ENCODE measurements around the gene DAPK1. TPM values are rescaled to one million over a fixed set of nuclear protein-coding genes. Genes with fewer than 3 reads are reported as not detected.

Gene DAPK1
- total and polyA plus RNA-seq, 2 donors (not counting 1 experiment from before 2014, with no cell fraction given) = 1.7 to 2.8 TPM

- Mint-ChIP-seq H3K27ac (no peak overlapping the region), H3K4me3 (no peak overlapping the region), H3K27me3 (no peaks in the 10 kb centered on the region), H3K4me1 (no peaks in the 10 kb centered on the region), H3K9me3 (ENCODE audit: insufficient read depth) (no peaks in the 10 kb centered on the region)
- Histone ChIP-seq H2AFZ (ENCODE audit: insufficient read depth, low read depth, low read length, poor library complexity, severe bottlenecking) (no peak overlapping the region), H3K9ac (ENCODE audit: low read length) (no peak overlapping the region), H3K36me3 (replicated peaks in 1 of 2; ENCODE audit: control extremely low read depth in 1 of 2, control insufficient read depth in 1 of 2, extremely low read depth in 1 of 2, insufficient read depth in 2 of 2, low read length in 1 of 2) (no peaks in the 10 kb centered on the region), H3K4me1 (ENCODE audit: control insufficient read depth in 2 of 2, insufficient read depth in 2 of 2, low read length in 2 of 2) (no peaks in the 10 kb centered on the region), H3K27me3 (replicated peaks in 1 of 4; ENCODE audit: control extremely low read depth in 1 of 4, control insufficient read depth in 3 of 4, insufficient read depth in 4 of 4, low read length in 3 of 4) (no peaks in the 10 kb centered on the region), H3K4me2 (replicated peaks; ENCODE audit: low read depth, low read length, poor library complexity, severe bottlenecking) (no peak overlapping the region), H4K20me1 (ENCODE audit: control insufficient read depth, insufficient read depth, low read length, poor library complexity, severe bottlenecking) (no peaks in the 10 kb centered on the region), H3K79me2 (ENCODE audit: control insufficient read depth, insufficient read depth, low read length) (no peaks in the 10 kb centered on the region), H3K4me3 (ENCODE audit: control extremely low read depth in 1 of 5, extremely low read depth in 1 of 5, insufficient read depth in 1 of 5, low read depth in 2 of 5, low read length in 4 of 5) (no peak overlapping the region), H3K27ac (ENCODE audit: low read length in 2 of 2) (no peak overlapping the region), H3K9me3 (ENCODE audit: control extremely low read depth in 1 of 3, control insufficient read depth in 2 of 3, insufficient read depth in 1 of 3, low read length in 2 of 3) (no peaks in the 10 kb centered on the region)
- POLR2A ChIA-PET = no interaction called here
- ATAC-seq (ENCODE audit: low read depth) (no peak), DNase-seq (no peak)
- CTCF ChIA-PET = no interaction called here
- TF ChIP-seq CTCF (IDR thresholded peaks at IDR 0.05) (no peak), EZH2 (IDR thresholded peaks at IDR 0.05; ENCODE audit: borderline replicate concordance, insufficient read depth, low read depth, low read length, poor library complexity, severe bottlenecking) (no peak)
- intact Hi-C loops (cut with micrococcal nuclease) = no loop called here
- WGBS (ENCODE audit: insufficient coverage) = 100% methylated on average over 1 of the region's 3 CpGs
Measured at GRCh38 chr9:87568401-87568800, 70.7 kb downstream of the DAPK1 start.

GRCh38 chr9:87569008-87569509 is 71.4 kb downstream of the DAPK1 start:
- no peaks in the 10 kb centered on the region for H3K9me3 Mint-ChIP-seq (ENCODE audit: insufficient read depth)
- H3K4me3 Mint-ChIP-seq = no peak overlapping the region

More at GRCh38 chr9:87569008-87569509, 71.4 kb downstream of the DAPK1 start:
- ChIA-PET POLR2A (no interaction called here), CTCF (no interaction called here)
- ATAC-seq (ENCODE audit: low read depth) = no peak
- Mint-ChIP-seq H3K27ac (no peak overlapping the region), H3K27me3 (no peaks in the 10 kb centered on the region), H3K4me1 (no peaks in the 10 kb centered on the region)
- TF ChIP-seq CTCF (IDR thresholded peaks at IDR 0.05) = no peak
- TF ChIP-seq EZH2 (IDR thresholded peaks at IDR 0.05; ENCODE audit: borderline replicate concordance, insufficient read depth, low read depth, low read length, poor library complexity, severe bottlenecking) = no peak
- Histone ChIP-seq H3K36me3 (replicated peaks in 1 of 2; ENCODE audit: control extremely low read depth in 1 of 2, control insufficient read depth in 1 of 2, extremely low read depth in 1 of 2, insufficient read depth in 2 of 2, low read length in 1 of 2) (no peaks in the 10 kb centered on the region), H2AFZ (ENCODE audit: insufficient read depth, low read depth, low read length, poor library complexity, severe bottlenecking) (no peak overlapping the region), H3K27me3 (replicated peaks in 1 of 4; ENCODE audit: control extremely low read depth in 1 of 4, control insufficient read depth in 3 of 4, insufficient read depth in 4 of 4, low read length in 3 of 4) (no peaks in the 10 kb centered on the region), H4K20me1 (ENCODE audit: control insufficient read depth, insufficient read depth, low read length, poor library complexity, severe bottlenecking) (no peaks in the 10 kb centered on the region), H3K4me3 (ENCODE audit: control extremely low read depth in 1 of 5, extremely low read depth in 1 of 5, insufficient read depth in 1 of 5, low read depth in 2 of 5, low read length in 4 of 5) (no peak overlapping the region), H3K4me2 (replicated peaks; ENCODE audit: low read depth, low read length, poor library complexity, severe bottlenecking) (no peak overlapping the region), H3K79me2 (ENCODE audit: control insufficient read depth, insufficient read depth, low read length) (no peaks in the 10 kb centered on the region), H3K9me3 (ENCODE audit: control extremely low read depth in 1 of 3, control insufficient read depth in 2 of 3, insufficient read depth in 1 of 3, low read length in 2 of 3) (no peaks in the 10 kb centered on the region), H3K4me1 (ENCODE audit: control insufficient read depth in 2 of 2, insufficient read depth in 2 of 2, low read length in 2 of 2) (no peaks in the 10 kb centered on the region), H3K9ac (ENCODE audit: low read length) (no peak overlapping the region), H3K27ac (ENCODE audit: low read length in 2 of 2) (no peak overlapping the region)
- DNase-seq = no peak
- WGBS (ENCODE audit: insufficient coverage) = 100% methylated on average over 1 of the region's 6 CpGs
- intact Hi-C loops (cut with micrococcal nuclease) = no loop called here
